ENCODE data around the gene TREML4.

- TF ChIP-seq CTCF (IDR thresholded peaks at IDR 0.05; ENCODE audit: borderline replicate concordance, extremely low read depth, low read length, poor library complexity, severe bottlenecking) (no peak), EZH2 (IDR thresholded peaks at IDR 0.05; ENCODE audit: borderline replicate concordance, low read depth, low read length, severe bottlenecking) (no peak)
Observed at GRCh38 chr6:41247288-41247865, 19.2 kb downstream of the TREML4 start.
